NCI-H1694 (cell line): ENCODE measurements around the gene CYP2A7.
"Not testable (repeated sequence)": the region's sequence is repeated elsewhere in the genome, so short reads cannot be mapped to it uniquely, and the experiment has no call there.

Experiments used
- DNase-seq: peaks from one replicate; lab custom pipeline; 2025; lab: John Stamatoyannopoulos, UW

The CYP2A7 gene

DNA sequence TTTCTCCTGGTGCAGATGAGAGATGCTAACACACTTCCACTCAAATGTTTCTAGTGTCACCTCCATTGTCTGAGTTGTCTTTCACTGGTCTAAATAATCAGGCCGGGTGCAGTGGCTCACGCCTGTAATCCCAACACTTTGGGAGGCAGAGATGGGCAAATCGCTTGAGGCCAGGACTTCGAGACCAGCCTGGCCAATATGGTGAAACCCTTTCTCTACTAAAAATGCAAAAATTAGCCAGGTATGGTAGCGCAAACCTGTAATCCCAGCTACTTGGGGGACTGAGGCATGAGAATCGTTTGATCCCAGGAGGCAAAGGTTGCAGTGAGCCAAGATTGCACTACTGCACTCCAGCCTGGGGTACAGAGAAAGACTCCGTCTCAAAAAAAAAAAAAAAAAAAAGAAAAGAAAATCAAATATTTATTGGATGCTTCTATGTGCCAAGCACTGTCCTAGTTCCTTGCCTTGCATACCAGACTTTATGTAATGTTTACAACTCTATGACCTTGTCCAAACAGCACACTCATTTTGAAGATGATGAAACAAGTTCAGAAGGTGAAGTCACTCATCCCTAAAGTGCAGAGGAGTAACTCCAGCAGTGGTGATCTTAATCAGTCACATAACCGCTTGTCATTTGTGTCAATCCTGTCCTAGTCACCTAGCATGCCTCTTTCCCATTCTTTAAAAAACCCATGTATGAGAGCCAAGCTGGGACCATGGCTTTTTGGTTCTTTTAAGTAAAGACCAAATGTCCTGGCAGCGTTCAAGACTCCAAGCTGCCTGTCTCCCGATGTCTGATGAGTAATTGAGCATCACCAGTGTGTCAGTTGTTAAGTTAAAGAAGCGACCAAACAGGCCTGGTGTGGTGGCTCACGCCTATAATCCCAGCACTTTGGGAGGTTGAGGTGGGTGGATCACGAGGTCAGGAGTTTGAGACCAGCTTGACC is 15.1 kb upstream of the CYP2A7 start:
- DNase-seq: not testable (repeated sequence)

DNA sequence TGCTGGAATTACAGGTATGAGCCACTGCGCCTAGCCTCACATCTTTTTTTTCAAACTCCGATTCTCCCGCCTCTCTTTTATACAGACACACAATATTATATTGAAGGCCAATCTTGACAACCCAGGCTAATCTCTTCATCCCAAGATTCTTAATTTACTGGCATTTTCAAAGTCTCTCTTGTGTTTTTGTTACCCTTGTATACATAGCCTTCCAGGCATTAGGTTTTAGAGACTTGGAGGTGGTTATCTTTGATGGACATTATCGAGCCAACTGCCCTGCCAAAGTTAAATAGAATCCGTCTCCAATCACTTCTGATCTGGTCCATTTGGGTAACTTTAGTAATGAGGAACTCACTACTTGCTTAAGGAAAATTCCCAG is 14.4 kb upstream of the CYP2A7 start:
- no peak for DNase-seq

DNA sequence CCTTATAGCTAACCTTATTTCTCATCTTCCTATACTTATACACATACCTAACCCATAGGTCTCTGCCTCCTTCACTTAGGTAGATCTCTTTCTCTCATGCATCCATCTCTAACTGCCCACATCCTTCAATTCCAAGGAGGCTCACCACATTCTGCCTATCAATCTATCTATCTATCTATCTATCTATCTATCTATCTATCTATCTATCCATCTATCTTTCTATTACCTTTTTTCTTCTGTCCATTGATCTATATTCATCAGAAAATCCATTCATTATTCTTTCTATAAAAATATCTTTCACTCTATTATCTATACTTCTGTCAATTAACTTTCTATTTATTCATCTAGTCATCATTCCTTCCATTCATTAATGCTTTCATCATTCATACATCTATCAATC is 11.1 kb upstream of the CYP2A7 start:
- DNase-seq: no peak

DNA sequence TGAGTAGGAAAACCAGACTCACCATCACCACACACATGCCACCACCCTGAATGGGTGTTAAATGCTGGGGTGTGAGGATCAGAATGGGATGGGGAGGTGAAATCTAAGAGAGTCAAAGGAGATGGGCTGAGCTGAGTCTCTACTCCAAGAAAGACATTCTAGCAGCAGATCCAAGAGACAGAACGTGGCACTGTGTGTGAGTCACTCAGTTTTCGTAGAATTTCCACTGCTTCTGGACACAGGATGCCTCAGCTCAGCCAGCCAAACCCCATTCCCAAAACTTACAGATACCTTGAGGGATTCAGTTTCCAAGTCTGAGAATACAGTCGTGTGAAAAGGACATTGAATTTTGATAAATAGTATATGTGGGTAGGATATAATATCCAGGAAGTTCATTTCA is 7.3 kb upstream of the CYP2A7 start:
- no peak for DNase-seq

DNA sequence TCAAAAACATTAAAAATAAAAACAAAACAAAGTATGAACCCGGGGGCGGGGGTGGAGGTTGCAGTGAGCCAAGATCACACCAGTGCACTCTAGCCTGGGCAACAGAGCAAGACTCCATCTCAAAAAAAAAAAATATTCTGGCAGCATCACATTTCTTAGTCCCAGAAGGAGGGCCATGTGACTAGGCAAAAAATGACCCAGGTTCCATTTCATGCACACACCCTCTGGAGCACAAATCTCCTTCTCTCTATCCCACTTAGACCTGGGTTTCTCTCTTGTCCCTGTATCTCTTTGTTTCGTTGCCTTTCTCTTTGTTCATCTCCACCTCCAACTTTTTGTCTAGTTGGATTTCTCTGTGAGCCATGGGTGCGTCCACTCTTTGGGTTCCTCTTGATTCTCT is 6.2 kb upstream of the CYP2A7 start:
- DNase-seq: no peak

DNA sequence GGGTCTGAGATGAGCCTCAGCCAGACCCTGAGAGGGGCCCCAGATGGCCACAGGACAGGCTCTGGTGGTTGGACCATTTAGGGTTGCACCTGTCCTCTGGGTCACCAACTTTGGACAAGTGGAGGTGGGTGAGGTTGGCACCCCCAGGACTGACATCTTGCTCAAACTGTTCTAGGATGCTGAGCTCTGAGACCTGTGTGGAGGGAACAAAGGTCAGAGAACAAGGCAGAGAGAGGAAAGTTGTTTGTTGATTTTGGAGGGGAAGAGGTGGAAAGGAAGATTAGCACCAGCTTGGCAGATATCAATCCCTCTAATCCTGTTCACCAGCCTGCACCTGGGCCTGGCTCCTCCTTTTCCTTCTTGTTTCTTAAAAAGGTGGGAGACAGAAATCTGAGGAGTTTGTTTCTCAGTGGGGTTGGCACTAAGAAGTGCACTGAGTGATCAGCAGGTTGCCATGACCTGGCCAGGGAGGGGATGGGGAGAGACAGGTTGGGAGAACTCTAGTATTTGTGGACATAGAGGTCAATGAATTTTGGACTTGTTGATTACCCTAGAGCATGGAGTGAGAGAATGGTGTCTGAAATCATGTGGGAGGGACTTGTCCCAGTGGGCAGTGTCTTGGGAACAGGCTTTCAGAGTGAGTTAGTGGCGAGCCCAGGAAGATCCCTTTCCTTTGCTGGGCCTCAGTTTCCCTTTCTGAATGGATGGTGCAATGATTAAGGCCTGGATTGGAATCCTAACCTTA is 2.3 kb upstream of the CYP2A7 start:
- DNase-seq: not testable (repeated sequence)

DNA sequence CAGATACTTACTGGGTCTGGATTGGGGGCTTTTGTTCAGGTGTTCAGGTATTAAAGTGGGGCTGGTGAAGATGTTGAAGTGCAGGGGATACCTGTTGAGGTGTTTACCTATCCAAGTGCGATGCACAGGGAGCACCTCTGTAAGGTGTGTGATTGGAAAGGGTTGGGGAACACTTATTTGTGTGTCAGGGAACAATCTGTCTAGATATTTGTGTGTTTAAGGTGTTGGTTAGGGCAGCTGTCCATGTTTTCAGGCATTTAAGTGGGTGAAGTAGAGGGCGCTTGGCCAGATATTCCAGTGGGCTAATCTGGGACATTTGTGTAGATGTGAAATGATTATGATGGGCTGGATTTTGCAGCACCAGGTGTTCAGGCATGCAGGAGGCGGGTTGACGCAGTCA is 2.7 kb downstream of the CYP2A7 start:
- DNase-seq: not testable (repeated sequence)

DNA sequence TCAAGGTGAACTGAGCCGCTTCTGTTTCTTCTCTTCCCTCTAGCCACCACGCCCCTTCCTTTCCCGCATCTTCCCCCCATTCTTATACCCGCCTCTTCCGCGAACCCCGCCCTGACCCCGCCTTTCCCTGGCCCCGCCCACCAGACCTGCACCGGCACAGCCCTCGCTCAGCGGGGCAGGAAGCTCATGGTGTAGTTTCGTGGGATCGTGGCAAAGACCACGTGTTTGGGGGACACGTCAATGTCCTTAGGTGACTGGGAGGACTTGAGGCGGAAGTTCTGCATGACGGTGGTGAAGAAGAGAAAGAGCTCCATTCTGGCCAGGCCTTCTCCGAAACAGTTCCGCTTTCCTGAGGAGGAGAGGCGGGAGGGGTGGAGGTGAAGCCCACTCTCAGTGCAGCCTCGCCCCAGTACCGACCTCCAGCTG is 6.5 kb downstream of the CYP2A7 start:
- DNase-seq: not testable (repeated sequence)

DNA sequence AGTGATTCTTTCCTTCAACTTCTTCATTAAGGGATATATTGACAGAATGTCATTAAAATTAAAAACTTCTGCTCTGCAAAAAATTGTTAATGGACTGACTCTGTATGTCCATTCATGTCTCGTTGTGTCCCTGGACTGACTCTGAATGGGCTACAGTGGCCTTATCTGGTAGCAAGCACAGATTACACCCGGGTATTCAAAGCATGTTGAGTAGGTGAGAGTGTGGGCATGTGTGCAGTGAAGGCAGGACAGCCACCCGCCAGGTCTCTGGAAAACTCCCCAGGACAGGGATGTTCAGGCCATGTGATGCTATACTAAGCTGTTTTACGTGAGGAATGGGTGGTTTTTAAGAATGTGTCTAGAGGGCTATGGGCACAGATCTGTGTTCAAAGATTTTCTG is 7.2 kb downstream of the CYP2A7 start:
- DNase-seq: not testable (repeated sequence)

DNA sequence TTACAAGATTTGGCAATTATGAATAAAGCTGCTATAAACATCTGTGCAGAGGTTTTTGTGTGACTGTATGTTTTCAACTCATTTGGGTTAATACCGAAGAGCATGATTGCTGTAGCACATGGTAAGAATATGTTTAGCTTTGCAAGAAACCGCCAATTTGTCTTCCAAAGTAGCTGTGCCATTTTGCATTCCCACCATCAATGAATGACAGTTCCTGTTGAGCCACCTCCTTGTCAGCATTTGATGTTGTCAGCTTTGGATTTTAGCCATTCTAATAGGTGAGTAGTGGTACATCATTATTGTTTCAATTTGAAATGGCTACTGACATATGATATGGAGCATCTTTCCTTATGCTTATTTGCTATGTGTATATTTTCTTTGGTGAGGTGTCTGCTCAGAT is 8.2 kb downstream of the CYP2A7 start:
- not testable (repeated sequence) for DNase-seq

DNA sequence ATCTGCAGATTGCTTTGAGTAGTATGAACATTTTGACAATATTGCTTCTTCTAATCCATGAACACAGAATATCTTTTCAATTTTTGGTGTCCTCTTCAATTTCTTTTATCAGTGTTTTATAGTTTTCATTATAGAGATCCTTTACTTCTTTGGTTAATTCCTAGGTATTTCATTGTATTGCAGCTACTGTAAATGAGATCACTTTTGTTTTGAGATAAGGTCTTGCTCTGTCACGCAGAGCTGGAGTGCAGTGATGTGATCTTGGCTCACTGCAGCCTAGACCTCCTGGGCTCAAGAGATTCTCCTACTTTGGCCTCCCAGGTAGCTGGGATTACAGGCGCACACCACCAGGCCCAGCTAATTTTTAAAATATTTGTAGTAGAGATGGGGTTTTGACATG is 9.8 kb downstream of the CYP2A7 start:
- DNase-seq: no peak

DNA sequence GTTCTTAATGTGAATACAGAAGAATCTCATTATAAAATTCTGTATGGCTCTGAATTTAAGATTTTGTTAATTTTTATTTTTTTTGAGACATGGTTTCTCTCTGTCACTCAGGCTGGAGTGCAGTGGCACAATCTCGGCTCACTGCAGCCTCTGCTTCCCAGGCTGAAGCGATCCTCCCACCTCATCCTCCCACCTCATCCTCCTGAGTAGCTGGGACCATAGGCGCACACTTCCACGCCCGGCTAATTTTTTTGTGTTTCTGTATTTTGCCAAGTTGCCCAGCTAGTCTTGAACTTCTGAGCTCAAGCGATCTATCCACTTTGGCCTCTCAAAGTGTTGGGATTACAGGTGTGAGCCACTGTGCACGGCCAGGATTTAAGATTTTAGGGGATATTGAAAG is 14.3 kb downstream of the CYP2A7 start:
- no peak for DNase-seq

DNA sequence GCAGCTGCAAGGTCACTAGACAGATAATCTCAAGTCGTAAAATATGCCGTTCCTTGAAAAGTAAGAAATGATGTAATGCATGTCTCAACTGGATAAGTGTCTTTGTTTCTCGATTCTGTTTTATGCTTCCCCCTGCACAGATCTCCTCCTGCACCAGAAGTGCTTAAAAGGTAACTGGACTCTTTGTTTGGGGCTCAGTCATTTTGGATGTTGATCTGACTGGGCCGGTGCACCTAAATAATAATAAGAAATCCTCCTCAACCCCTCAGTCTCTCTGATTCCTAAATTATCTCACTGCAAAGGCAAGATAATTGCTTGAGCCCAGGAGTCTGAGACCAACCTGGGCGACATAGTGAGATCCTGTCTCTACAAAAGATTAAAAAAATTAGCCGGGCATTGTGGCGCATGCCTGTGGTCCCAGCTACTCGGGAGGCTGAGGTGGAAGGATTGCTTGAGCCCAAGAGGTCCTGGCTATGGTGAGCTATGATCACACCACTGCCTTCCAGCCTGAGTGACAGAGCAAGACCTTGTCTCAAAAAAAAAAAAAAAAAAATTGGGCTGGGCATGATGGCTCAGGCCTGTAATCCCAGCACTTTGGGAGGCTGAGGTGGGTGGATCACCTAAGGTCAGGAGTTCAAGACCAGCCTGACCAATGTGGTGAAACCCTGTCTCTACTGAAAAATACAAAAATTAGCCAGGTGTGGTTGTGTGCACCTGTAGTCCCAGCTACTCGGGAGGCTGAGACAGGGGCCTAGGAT is 17.1 kb downstream of the CYP2A7 start:
- DNase-seq: not testable (repeated sequence)

DNA sequence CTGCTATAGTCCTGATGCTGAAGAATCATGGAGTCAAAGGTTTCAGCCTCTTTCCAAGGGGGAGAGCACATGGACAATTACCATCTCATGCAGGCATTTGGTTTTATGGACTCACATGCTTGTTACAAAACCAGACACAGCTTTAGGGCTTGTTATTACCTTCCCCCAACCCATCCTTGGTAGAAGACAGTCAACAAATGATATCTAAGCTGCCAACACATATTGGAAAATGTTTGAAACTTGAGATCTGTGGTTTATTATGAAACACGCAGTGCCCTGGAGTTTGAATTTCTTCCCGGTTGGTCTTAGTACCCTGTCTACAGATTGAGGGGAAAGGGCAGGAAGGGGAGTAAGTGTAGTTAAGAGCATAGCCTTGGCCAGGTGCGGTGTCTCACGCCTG is 19.2 kb downstream of the CYP2A7 start:
- no peak for DNase-seq

DNA sequence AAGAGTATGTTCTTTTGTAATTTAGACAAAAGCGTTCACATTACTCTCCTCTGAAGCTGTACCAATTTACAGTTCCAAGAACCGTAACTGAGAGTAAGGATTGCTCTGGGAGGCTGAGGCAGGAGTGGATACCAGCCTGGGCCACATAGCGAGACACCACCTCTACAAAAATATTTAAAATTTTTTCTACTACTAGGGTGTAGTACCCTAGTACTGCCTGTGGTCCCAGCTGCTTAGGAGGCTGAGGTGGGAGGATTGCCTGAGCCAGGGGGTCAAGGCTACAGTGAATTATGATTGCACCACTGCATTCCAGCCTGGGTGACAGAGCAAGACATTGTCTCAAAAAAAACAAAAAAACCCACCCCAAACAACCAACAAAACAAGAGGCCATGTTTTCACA is 19.7 kb downstream of the CYP2A7 start:
- DNase-seq: no peak

DNA sequence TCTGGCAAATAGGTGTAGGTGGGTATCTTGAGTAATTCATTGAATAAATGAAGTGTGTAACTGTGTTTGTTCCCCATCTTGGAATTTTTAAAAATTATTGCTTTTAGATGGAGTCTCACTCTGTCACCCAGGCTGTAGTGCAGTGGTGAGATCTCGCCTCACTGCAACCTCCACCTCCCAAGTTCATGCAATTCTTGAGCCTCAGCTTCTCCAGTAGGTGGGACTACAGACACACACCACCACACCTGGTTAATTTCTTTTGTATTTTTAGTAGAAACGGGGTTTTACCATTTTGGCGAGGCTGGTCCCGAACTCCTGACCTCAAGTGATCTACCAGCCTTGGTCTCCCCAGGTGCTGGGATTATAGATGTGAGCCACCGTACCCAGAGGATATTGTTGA is 23.9 kb downstream of the CYP2A7 start:
- DNase-seq: no peak

DNA sequence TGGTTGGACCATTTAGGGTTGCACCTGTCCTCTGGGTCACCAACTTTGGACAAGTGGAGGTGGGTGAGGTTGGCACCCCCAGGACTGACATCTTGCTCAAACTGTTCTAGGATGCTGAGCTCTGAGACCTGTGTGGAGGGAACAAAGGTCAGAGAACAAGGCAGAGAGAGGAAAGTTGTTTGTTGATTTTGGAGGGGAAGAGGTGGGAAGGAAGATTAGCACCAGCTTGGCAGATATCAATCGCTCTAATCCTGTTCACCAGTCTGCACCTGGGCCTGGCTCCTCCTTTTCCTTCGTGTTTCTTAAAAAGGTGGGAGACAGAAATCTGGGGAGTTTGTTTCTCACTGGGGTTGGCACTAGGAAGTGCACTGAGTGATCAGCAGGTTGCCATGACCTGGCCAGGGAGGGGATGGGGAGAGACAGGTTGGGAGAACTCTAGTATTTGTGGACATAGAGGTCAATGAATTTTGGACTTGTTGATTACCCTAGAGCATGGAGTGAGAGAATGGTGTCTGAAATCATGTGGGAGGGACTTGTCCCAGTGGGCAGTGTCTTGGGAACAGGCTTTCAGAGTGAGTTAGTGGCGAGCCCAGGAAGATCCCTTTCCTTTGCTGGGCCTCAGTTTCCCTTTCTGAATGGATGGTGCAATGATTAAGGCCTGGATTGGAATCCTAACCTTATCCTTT is 29.4 kb downstream of the CYP2A7 start:
- not testable (repeated sequence) for DNase-seq

DNA sequence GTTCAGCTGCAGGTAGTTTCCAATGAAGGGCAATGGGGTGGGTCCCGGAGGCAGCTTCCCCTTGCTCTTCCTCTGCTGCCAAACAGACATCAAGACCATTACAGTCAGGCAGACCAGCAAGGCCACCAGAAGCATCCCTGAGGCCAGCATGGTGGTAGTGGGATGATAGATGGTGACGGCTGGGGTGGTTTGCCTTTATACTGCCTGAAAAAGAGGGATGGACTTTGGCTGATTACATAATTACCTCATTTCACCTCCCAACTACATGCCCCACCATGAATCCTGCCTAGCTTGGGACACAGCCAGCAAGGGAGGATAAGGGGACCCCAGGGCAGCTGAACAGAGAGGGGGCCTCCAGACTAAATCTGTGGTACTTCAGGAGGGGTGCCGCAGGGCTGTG is 31.8 kb downstream of the CYP2A7 start, which contains the start of gene CYP2A6:
Gene CYP2A6 (minus strand): TSS at position 171 of the 400 bp plus-strand sequence. CDS start 21 bp downstream, at position 150.
- not testable (repeated sequence) for DNase-seq

DNA sequence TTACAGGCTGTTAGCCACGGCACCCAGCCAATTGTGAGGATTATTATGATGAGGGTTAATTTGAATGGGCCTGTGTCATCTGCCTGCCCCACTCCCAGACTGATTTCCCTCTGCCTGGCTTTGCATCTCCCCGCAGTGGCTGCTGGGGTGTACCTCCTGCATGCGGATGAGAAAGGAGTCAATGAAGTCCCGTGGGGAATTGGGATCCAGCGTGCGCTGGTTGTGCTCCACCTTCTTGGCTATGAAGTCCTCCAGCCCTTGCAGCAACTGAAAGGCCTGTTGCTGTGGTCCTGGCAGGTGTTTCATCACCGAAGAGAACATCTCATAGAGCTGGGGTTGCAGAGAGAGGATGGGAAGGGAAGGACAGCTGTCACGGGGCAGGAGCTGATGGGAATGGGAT is 35.3 kb downstream of the CYP2A7 start:
- not testable (repeated sequence) for DNase-seq

DNA sequence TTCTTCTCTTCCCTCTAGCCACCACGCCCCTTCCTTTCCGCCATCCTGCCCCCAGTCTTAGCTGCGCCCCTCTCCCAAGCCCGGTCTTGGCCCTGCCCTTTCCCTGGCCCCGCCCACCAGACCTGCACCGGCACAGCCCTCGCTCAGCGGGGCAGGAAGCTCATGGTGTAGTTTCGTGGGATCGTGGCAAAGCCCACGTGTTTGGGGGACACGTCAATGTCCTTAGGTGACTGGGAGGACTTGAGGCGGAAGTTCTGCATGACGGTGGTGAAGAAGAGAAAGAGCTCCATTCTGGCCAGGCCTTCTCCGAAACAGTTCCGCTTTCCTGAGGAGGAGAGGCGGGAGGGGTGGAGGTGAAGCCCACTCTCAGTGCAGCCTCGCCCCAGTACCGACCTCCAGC is 38.4 kb downstream of the CYP2A7 start:
- DNase-seq: not testable (repeated sequence)

DNA sequence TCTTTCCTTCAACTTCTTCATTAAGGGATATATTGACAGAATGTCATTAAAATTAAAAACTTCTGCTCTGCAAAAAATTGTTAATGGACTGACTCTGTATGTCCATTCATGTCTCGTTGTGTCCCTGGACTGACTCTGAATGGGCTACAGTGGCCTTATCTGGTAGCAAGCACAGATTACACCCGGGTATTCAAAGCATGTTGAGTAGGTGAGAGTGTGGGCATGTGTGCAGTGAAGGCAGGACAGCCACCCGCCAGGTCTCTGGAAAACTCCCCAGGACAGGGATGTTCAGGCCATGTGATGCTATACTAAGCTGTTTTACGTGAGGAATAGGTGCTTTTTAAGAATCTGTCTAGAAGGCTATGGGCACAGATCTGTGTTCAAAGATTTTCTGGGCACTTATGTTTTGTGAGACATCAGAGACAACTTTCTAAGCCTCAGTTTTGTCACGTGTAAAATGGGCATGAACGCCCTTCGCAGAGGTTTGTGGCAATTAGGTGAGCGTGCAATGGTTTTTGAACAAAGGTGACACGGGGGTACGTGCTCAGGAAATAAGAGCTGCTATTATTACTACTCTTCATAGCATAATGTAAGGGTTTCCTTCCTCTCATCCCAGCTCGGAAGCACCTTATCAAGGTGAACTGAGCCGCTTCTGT is 38.9 kb downstream of the CYP2A7 start:
- not testable (repeated sequence) for DNase-seq
